ENCODE data around the gene ADAMTS8. TPM values are rescaled to one million over a fixed set of nuclear protein-coding genes. Genes with fewer than 3 reads are reported as not detected.
"Not testable (repeated sequence)": the region's sequence is repeated elsewhere in the genome, so short reads cannot be mapped to it uniquely, and the experiment has no call there.

Gene ADAMTS8
- total RNA-seq, 1 experiment from 2014 or later: not detected

DNA sequence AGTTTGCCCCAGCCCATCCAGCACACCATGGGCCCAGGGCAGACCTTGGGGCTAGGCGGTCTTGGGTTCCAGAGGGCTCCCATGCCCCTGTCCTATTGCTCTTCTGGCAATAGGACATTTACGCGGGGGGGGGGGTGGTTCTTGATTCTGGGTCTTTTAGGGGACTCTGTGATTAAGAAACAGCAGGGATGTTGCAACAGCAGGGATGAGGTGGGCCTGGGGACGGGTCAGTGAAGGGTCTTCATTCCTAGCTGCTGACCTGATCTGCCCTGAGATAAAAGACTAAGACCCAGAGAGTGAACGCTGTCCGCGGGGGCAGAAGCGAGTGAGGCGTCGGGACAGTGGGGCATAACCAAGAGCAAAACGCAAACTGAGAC, 19.6 kb upstream of the ADAMTS8 start:
- no peak for DNase-seq
- no peak overlapping the region for H3K27ac ChIP-seq (ENCODE audit: low read length)
- H2AFZ ChIP-seq (ENCODE audit: low read length): no peak overlapping the region
- no peak overlapping the region for H3K4me3 ChIP-seq (ENCODE audit: low read length)
- H3K9me2 ChIP-seq (replicated peaks; ENCODE audit: insufficient read depth, low read length): no peaks in the 10 kb centered on the region
- no peak overlapping the region for H3K9ac ChIP-seq (ENCODE audit: low read length)
- H3K4me2 ChIP-seq (ENCODE audit: low read depth, low read length, poor library complexity, severe bottlenecking): no peak overlapping the region
- no peaks in the 10 kb centered on the region for H4K20me1 ChIP-seq (ENCODE audit: insufficient read depth, low read depth, low read length)
- no peaks in the 10 kb centered on the region for H3K79me2 ChIP-seq (ENCODE audit: low read length)
- no peaks in the 10 kb centered on the region for H3K27me3 ChIP-seq (ENCODE audit: low read length)
- H3K36me3 ChIP-seq (ENCODE audit: insufficient read depth, low read length): no peaks in the 10 kb centered on the region
- H3K4me1 ChIP-seq (ENCODE audit: low read length): no peaks in the 10 kb centered on the region
- no peaks in the 10 kb centered on the region for H3K9me3 ChIP-seq (ENCODE audit: low read length)

DNA sequence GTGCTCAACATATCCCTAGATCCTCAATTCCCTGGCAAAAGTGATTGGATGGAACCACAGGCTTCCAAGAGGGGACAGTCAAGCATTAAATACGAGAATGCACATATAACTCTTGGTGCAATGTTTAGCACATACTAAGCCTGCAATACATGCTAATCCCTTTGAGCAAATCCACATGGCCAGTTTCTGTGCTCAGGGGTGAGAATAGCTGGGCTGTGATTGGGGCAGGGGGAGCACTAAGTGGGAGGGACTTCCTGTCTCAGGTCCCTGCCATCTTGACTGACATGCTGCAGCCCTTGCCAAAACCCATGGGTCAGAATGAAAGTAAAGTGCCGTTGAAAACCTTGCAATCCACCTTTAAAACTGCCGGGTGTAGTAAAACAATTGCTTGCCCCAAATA, 17.4 kb upstream of the ADAMTS8 start:
- H3K4me3 ChIP-seq (ENCODE audit: low read length): no peak overlapping the region

DNA sequence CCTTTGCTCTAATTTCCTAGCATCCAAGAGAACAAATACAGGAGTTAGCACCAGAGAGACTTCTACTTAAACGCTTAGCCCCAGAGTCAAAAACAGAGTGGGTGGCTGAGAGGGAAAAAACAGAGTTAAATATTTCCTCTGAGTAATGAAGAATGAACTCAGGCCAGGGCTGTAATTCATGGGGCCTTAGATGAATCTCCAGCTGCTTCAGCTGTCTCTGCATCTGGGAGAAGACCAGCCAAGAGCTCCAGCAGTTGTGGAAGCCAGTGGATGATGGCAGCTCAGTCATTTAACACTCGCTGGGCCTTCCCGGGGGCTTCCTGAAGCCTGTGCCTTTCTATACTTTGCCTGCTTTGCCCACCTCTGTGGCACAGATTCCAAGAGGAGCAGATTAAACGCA, 14.3 kb upstream of the ADAMTS8 start:
- Histone ChIP-seq H3K4me1 (ENCODE audit: low read length) (no peaks in the 10 kb centered on the region), H3K9me2 (replicated peaks; ENCODE audit: insufficient read depth, low read length) (no peaks in the 10 kb centered on the region), H2AFZ (ENCODE audit: low read length) (no peak overlapping the region), H3K36me3 (ENCODE audit: insufficient read depth, low read length) (no peaks in the 10 kb centered on the region), H3K9ac (ENCODE audit: low read length) (no peak overlapping the region), H3K79me2 (ENCODE audit: low read length) (no peaks in the 10 kb centered on the region), H3K4me2 (ENCODE audit: low read depth, low read length, poor library complexity, severe bottlenecking) (no peak overlapping the region), H3K27ac (ENCODE audit: low read length) (no peak overlapping the region), H3K4me3 (ENCODE audit: low read length) (no peak overlapping the region), H4K20me1 (ENCODE audit: insufficient read depth, low read depth, low read length) (no peaks in the 10 kb centered on the region), H3K9me3 (ENCODE audit: low read length) (no peaks in the 10 kb centered on the region), H3K27me3 (ENCODE audit: low read length) (no peaks in the 10 kb centered on the region)
- no peak for DNase-seq

More for the DNA sequence above, 17.4 kb upstream of the ADAMTS8 start:
- Histone ChIP-seq H3K9me3 (ENCODE audit: low read length) (no peaks in the 10 kb centered on the region), H3K27me3 (ENCODE audit: low read length) (no peaks in the 10 kb centered on the region), H3K9me2 (replicated peaks; ENCODE audit: insufficient read depth, low read length) (no peaks in the 10 kb centered on the region), H2AFZ (ENCODE audit: low read length) (no peak overlapping the region), H3K79me2 (ENCODE audit: low read length) (no peaks in the 10 kb centered on the region), H3K4me2 (ENCODE audit: low read depth, low read length, poor library complexity, severe bottlenecking) (no peak overlapping the region), H3K4me1 (ENCODE audit: low read length) (no peaks in the 10 kb centered on the region), H3K9ac (ENCODE audit: low read length) (no peak overlapping the region), H3K36me3 (ENCODE audit: insufficient read depth, low read length) (no peaks in the 10 kb centered on the region), H3K27ac (ENCODE audit: low read length) (no peak overlapping the region), H4K20me1 (ENCODE audit: insufficient read depth, low read depth, low read length) (no peaks in the 10 kb centered on the region)
- DNase-seq: no peak

DNA sequence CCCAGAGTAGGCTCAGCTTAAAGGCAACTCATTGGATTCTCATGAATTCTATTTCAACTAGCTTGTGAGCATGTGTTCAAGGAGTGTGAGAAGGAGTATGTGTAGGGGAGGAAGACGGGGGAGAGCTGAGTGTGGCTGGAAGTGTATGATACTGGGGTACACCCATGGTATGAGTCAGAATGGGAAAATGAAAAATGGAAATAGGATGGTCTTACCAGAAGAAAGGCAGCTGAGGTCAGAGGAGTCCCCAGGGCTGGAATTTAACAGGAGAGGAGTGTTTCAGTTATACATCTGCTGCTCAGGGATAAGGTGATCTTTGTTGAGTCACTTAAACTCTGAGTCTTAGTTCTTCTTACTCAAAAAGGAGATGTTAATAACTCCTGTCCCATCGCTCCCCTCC, 13.3 kb upstream of the ADAMTS8 start:
- Histone ChIP-seq H4K20me1 (ENCODE audit: insufficient read depth, low read depth, low read length) (no peaks in the 10 kb centered on the region), H3K4me3 (ENCODE audit: low read length) (no peak overlapping the region), H3K9me3 (ENCODE audit: low read length) (no peaks in the 10 kb centered on the region), H3K4me2 (ENCODE audit: low read depth, low read length, poor library complexity, severe bottlenecking) (no peak overlapping the region), H3K79me2 (ENCODE audit: low read length) (no peaks in the 10 kb centered on the region), H3K4me1 (ENCODE audit: low read length) (no peaks in the 10 kb centered on the region), H3K36me3 (ENCODE audit: insufficient read depth, low read length) (no peaks in the 10 kb centered on the region), H3K27ac (ENCODE audit: low read length) (no peak overlapping the region), H2AFZ (ENCODE audit: low read length) (no peak overlapping the region), H3K27me3 (ENCODE audit: low read length) (no peaks in the 10 kb centered on the region), H3K9ac (ENCODE audit: low read length) (no peak overlapping the region), H3K9me2 (replicated peaks; ENCODE audit: insufficient read depth, low read length) (no peaks in the 10 kb centered on the region)
- no peak for DNase-seq

DNA sequence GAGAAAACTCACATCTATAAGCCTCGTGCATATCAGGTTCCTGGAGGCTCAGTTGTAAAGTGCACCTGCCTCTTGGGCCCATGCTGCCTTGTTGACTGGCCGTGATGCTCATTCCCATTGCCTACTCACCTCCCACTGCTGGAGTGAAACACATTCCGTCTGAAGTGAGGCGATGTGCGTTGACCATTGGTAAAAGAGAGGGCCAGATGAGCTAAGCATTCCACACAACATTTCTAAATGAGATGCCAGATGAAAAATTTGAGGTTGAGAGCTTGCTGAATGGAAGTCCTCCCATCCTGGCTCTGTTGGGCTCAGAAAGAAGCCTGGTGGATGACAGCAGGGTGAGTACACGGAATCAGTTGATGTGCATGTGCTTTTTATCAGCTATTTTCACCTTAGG, 11.5 kb upstream of the ADAMTS8 start:
- H3K9me3 ChIP-seq (ENCODE audit: low read length): no peaks in the 10 kb centered on the region
- no peak overlapping the region for H3K27ac ChIP-seq (ENCODE audit: low read length)
- no peaks in the 10 kb centered on the region for H3K36me3 ChIP-seq (ENCODE audit: insufficient read depth, low read length)
- H3K4me3 ChIP-seq (ENCODE audit: low read length): no peak overlapping the region
- H3K4me1 ChIP-seq (ENCODE audit: low read length): no peaks in the 10 kb centered on the region; the same call in 1 of the 2 replicates
- no peak overlapping the region for H3K9ac ChIP-seq (ENCODE audit: low read length)
- no peaks in the 10 kb centered on the region for H3K27me3 ChIP-seq (ENCODE audit: low read length)
- no peak overlapping the region for H3K4me2 ChIP-seq (ENCODE audit: low read depth, low read length, poor library complexity, severe bottlenecking)
- no peaks in the 10 kb centered on the region for H4K20me1 ChIP-seq (ENCODE audit: insufficient read depth, low read depth, low read length)
- H3K79me2 ChIP-seq (ENCODE audit: low read length): no peaks in the 10 kb centered on the region
- DNase-seq: no peak
- no peak overlapping the region for H2AFZ ChIP-seq (ENCODE audit: low read length)
- no peaks in the 10 kb centered on the region for H3K9me2 ChIP-seq (replicated peaks; ENCODE audit: insufficient read depth, low read length)

DNA sequence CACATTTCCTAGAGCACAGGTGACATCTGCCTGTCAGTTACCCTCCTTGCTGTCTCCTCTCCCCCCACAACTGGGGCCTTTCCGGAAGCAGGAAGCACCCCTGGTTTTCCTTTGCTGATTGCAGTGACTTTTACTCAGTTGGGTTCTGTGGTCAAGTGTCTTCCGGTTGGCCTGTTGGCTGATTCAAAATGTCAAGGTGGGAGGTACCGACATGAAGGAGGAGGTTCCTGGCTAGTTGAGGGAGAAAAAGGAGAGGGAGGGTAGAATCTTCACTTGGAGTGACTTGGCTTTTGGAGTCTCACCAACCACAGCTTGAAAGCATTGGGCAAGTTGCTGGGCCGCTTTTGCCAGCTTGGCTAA, 10.7 kb upstream of the ADAMTS8 start:
- Histone ChIP-seq H3K9ac (ENCODE audit: low read length) (no peak overlapping the region), H3K36me3 (ENCODE audit: insufficient read depth, low read length) (no peaks in the 10 kb centered on the region), H3K27ac (ENCODE audit: low read length) (no peak overlapping the region), H3K9me3 (ENCODE audit: low read length) (no peaks in the 10 kb centered on the region), H3K9me2 (replicated peaks; ENCODE audit: insufficient read depth, low read length) (no peaks in the 10 kb centered on the region), H4K20me1 (ENCODE audit: insufficient read depth, low read depth, low read length) (no peaks in the 10 kb centered on the region), H3K27me3 (ENCODE audit: low read length) (no peaks in the 10 kb centered on the region), H3K79me2 (ENCODE audit: low read length) (no peaks in the 10 kb centered on the region), H3K4me2 (ENCODE audit: low read depth, low read length, poor library complexity, severe bottlenecking) (no peak overlapping the region), H2AFZ (ENCODE audit: low read length) (no peak overlapping the region), H3K4me3 (ENCODE audit: low read length) (no peak overlapping the region), H3K4me1 (ENCODE audit: low read length) (peaks cover 3% of the 10 kb centered on the region; the same call in 1 of the 2 replicates)
- DNase-seq: no peak

DNA sequence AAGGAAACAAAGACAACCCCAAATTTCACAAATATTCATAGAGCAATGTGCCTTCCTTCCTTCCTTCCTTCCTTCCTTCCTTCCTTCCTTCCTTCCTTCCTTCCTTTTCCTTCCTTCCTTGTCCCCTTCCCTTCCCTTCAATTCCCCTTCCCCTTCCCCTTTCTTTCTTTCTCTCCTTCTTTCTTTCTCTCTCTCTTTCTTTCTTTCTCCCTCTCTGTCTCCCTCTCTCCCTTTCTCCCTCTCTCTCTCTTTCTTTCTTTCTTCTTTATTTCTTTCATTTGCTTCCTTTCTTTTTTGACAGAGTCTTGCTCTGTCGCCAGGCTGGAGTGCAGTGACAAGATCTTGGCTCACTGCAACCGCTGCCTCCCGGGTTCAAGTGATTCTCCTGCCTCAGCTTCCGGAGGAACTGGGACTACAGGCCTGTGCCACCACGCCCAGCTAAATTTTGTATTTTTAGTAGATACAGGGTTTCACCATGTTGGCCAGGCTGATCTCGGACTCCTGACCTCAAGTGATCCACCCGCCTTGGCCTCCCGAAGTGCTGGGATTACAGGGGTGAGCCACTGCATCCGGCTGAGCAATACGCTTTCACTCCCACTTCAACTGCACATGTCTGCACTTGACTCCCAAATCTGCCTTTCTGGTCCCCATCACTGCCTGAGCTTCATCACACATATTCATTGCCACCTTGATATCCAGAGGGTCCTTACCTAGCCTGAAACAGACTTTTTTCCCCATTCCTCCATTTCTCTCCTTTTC, 10.2 kb upstream of the ADAMTS8 start:
- H3K27me3 ChIP-seq (ENCODE audit: low read length); H3K27ac ChIP-seq (ENCODE audit: low read length); H3K4me1 ChIP-seq (ENCODE audit: low read length); DNase-seq; H2AFZ ChIP-seq (ENCODE audit: low read length); H3K9ac ChIP-seq (ENCODE audit: low read length); H3K4me2 ChIP-seq (ENCODE audit: low read depth, low read length, poor library complexity, severe bottlenecking); H3K9me3 ChIP-seq (ENCODE audit: low read length); H3K4me3 ChIP-seq (ENCODE audit: low read length); H3K36me3 ChIP-seq (ENCODE audit: insufficient read depth, low read length); H3K9me2 ChIP-seq (replicated peaks; ENCODE audit: insufficient read depth, low read length); H3K79me2 ChIP-seq (ENCODE audit: low read length); H4K20me1 ChIP-seq (ENCODE audit: insufficient read depth, low read depth, low read length): not testable (repeated sequence)

DNA sequence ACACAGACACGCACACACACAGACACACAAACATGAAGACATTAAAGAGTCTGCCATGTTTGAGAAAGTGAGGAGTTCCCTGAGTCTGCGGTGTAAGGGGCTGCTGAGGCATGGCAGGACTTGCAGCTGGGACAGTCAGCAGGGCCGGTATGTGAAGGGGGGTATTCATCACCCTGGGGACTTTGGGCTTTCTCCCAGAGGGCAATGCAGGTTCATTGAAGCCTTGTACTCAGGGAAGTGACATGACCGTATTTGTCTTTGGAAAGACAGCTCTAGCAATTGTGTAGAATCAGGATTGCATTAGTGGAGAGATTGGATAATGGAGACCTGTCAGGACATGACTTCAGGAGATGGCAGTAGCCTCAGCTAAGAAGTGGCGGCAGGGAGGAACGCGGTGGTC, 9.4 kb upstream of the ADAMTS8 start:
- H3K36me3 ChIP-seq (ENCODE audit: insufficient read depth, low read length): no peaks in the 10 kb centered on the region
- no peaks in the 10 kb centered on the region for H4K20me1 ChIP-seq (ENCODE audit: insufficient read depth, low read depth, low read length)
- H3K4me3 ChIP-seq (ENCODE audit: low read length): no peak overlapping the region
- no peaks in the 10 kb centered on the region for H3K79me2 ChIP-seq (ENCODE audit: low read length)
- H3K9ac ChIP-seq (ENCODE audit: low read length): no peak overlapping the region
- no peak overlapping the region for H3K4me2 ChIP-seq (ENCODE audit: low read depth, low read length, poor library complexity, severe bottlenecking)
- peaks cover 3% of the 10 kb centered on the region; the same call in 1 of the 2 replicates for H3K4me1 ChIP-seq (ENCODE audit: low read length)
- H3K27me3 ChIP-seq (ENCODE audit: low read length): no peaks in the 10 kb centered on the region
- no peak overlapping the region for H2AFZ ChIP-seq (ENCODE audit: low read length)
- no peaks in the 10 kb centered on the region for H3K9me3 ChIP-seq (ENCODE audit: low read length)
- no peak for DNase-seq
- no peaks in the 10 kb centered on the region for H3K9me2 ChIP-seq (replicated peaks; ENCODE audit: insufficient read depth, low read length)
- H3K27ac ChIP-seq (ENCODE audit: low read length): no peak overlapping the region

Data from Karpas-422 (cell line).